Measurements from ENCODE around the gene OR2T35. TPM values are rescaled to one million over a fixed set of nuclear protein-coding genes. Genes with fewer than 3 reads are reported as not detected.
"Not testable (repeated sequence)": the region's sequence is repeated elsewhere in the genome, so short reads cannot be mapped to it uniquely, and the experiment has no call there.

Gene OR2T35
- total and polyA plus RNA-seq, 2 donors (not counting 1 experiment from before 2014, with no cell fraction given): 0.10 to 0.30 TPM

DNA sequence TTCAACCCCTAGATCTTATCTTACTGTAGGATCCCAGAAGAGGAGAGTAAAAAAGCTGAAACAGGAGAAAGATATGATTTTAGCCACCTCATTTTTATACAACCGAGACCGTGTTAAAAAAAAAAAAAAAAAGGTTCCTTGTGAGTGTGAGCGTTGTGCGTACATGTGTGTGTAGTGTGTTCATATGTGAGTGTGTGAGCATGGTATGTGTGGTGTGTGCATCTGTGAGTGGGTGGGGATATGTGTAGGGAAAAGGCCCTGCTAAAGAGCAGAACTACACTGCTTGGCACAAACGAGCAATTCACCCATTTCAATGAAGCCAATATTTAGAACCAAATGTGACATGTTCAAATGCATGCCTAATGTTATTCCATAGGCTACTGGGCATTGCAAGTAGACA is 3.5 kb downstream of the OR2T35 start:
- H3K27ac Mint-ChIP-seq; ATAC-seq (ENCODE audit: low read depth); H3K9me3 ChIP-seq (ENCODE audit: control extremely low read depth in 1 of 3, control insufficient read depth in 2 of 3, insufficient read depth in 1 of 3, low read length in 2 of 3); H3K9ac ChIP-seq (ENCODE audit: low read length); H3K9me3 Mint-ChIP-seq (ENCODE audit: insufficient read depth); H3K4me3 Mint-ChIP-seq; H3K36me3 ChIP-seq (replicated peaks in 1 of 2; ENCODE audit: control extremely low read depth in 1 of 2, control insufficient read depth in 1 of 2, extremely low read depth in 1 of 2, insufficient read depth in 2 of 2, low read length in 1 of 2); H3K4me3 ChIP-seq (ENCODE audit: control extremely low read depth in 1 of 5, extremely low read depth in 1 of 5, insufficient read depth in 1 of 5, low read depth in 2 of 5, low read length in 4 of 5); H3K4me1 Mint-ChIP-seq; H3K79me2 ChIP-seq (ENCODE audit: control insufficient read depth, insufficient read depth, low read length); H2AFZ ChIP-seq (ENCODE audit: insufficient read depth, low read depth, low read length, poor library complexity, severe bottlenecking); H3K4me2 ChIP-seq (replicated peaks; ENCODE audit: low read depth, low read length, poor library complexity, severe bottlenecking); H3K27me3 ChIP-seq (replicated peaks in 1 of 4; ENCODE audit: control extremely low read depth in 1 of 4, control insufficient read depth in 3 of 4, insufficient read depth in 4 of 4, low read length in 3 of 4); H4K20me1 ChIP-seq (ENCODE audit: control insufficient read depth, insufficient read depth, low read length, poor library complexity, severe bottlenecking); H3K27me3 Mint-ChIP-seq; H3K27ac ChIP-seq (ENCODE audit: low read length in 2 of 2); POLR2A ChIA-PET; H3K4me1 ChIP-seq (ENCODE audit: control insufficient read depth in 2 of 2, insufficient read depth in 2 of 2, low read length in 2 of 2); DNase-seq; intact Hi-C loops (cut with micrococcal nuclease); CTCF ChIA-PET: not testable (repeated sequence)
- WGBS (ENCODE audit: insufficient coverage): no CpG with 5 or more reads among the region's 5 CpGs

GRCh38 chr1:248640906-248641305 is 4.2 kb downstream of the OR2T35 start:
- H3K27ac Mint-ChIP-seq; POLR2A ChIA-PET; H3K4me3 Mint-ChIP-seq; H3K4me1 Mint-ChIP-seq; H4K20me1 ChIP-seq (ENCODE audit: control insufficient read depth, insufficient read depth, low read length, poor library complexity, severe bottlenecking); H3K9ac ChIP-seq (ENCODE audit: low read length); ATAC-seq (ENCODE audit: low read depth); H3K27ac ChIP-seq (ENCODE audit: low read length in 2 of 2); H2AFZ ChIP-seq (ENCODE audit: insufficient read depth, low read depth, low read length, poor library complexity, severe bottlenecking); H3K9me3 Mint-ChIP-seq (ENCODE audit: insufficient read depth); intact Hi-C loops (cut with micrococcal nuclease); H3K9me3 ChIP-seq (ENCODE audit: control extremely low read depth in 1 of 3, control insufficient read depth in 2 of 3, insufficient read depth in 1 of 3, low read length in 2 of 3); DNase-seq; H3K27me3 ChIP-seq (replicated peaks in 1 of 4; ENCODE audit: control extremely low read depth in 1 of 4, control insufficient read depth in 3 of 4, insufficient read depth in 4 of 4, low read length in 3 of 4); CTCF ChIA-PET; H3K4me1 ChIP-seq (ENCODE audit: control insufficient read depth in 2 of 2, insufficient read depth in 2 of 2, low read length in 2 of 2); H3K36me3 ChIP-seq (replicated peaks in 1 of 2; ENCODE audit: control extremely low read depth in 1 of 2, control insufficient read depth in 1 of 2, extremely low read depth in 1 of 2, insufficient read depth in 2 of 2, low read length in 1 of 2); H3K27me3 Mint-ChIP-seq; H3K79me2 ChIP-seq (ENCODE audit: control insufficient read depth, insufficient read depth, low read length); H3K4me3 ChIP-seq (ENCODE audit: control extremely low read depth in 1 of 5, extremely low read depth in 1 of 5, insufficient read depth in 1 of 5, low read depth in 2 of 5, low read length in 4 of 5); H3K4me2 ChIP-seq (replicated peaks; ENCODE audit: low read depth, low read length, poor library complexity, severe bottlenecking): not testable (repeated sequence)
- no CpG with 5 or more reads among the region's 3 CpGs for WGBS (ENCODE audit: insufficient coverage)

GRCh38 chr1:248639652-248640051 is 5.4 kb downstream of the OR2T35 start:
- H3K4me1 ChIP-seq (ENCODE audit: control insufficient read depth in 2 of 2, insufficient read depth in 2 of 2, low read length in 2 of 2); H3K4me2 ChIP-seq (replicated peaks; ENCODE audit: low read depth, low read length, poor library complexity, severe bottlenecking); H3K9me3 ChIP-seq (ENCODE audit: control extremely low read depth in 1 of 3, control insufficient read depth in 2 of 3, insufficient read depth in 1 of 3, low read length in 2 of 3); H3K9ac ChIP-seq (ENCODE audit: low read length); CTCF ChIA-PET; H3K4me3 ChIP-seq (ENCODE audit: control extremely low read depth in 1 of 5, extremely low read depth in 1 of 5, insufficient read depth in 1 of 5, low read depth in 2 of 5, low read length in 4 of 5); H3K79me2 ChIP-seq (ENCODE audit: control insufficient read depth, insufficient read depth, low read length); DNase-seq; H2AFZ ChIP-seq (ENCODE audit: insufficient read depth, low read depth, low read length, poor library complexity, severe bottlenecking); H3K9me3 Mint-ChIP-seq (ENCODE audit: insufficient read depth); POLR2A ChIA-PET; H3K4me3 Mint-ChIP-seq; H3K27ac Mint-ChIP-seq; H3K27ac ChIP-seq (ENCODE audit: low read length in 2 of 2); H3K36me3 ChIP-seq (replicated peaks in 1 of 2; ENCODE audit: control extremely low read depth in 1 of 2, control insufficient read depth in 1 of 2, extremely low read depth in 1 of 2, insufficient read depth in 2 of 2, low read length in 1 of 2); H3K4me1 Mint-ChIP-seq; H3K27me3 ChIP-seq (replicated peaks in 1 of 4; ENCODE audit: control extremely low read depth in 1 of 4, control insufficient read depth in 3 of 4, insufficient read depth in 4 of 4, low read length in 3 of 4); H3K27me3 Mint-ChIP-seq; intact Hi-C loops (cut with micrococcal nuclease); ATAC-seq (ENCODE audit: low read depth); H4K20me1 ChIP-seq (ENCODE audit: control insufficient read depth, insufficient read depth, low read length, poor library complexity, severe bottlenecking): not testable (repeated sequence)
- no CpG with 5 or more reads among the region's 5 CpGs for WGBS (ENCODE audit: insufficient coverage)

- H3K4me1 ChIP-seq (ENCODE audit: control insufficient read depth in 2 of 2, insufficient read depth in 2 of 2, low read length in 2 of 2); H3K9ac ChIP-seq (ENCODE audit: low read length); H3K27me3 Mint-ChIP-seq; H3K4me3 ChIP-seq (ENCODE audit: control extremely low read depth in 1 of 5, extremely low read depth in 1 of 5, insufficient read depth in 1 of 5, low read depth in 2 of 5, low read length in 4 of 5); H3K27ac ChIP-seq (ENCODE audit: low read length in 2 of 2); H3K79me2 ChIP-seq (ENCODE audit: control insufficient read depth, insufficient read depth, low read length); H3K27ac Mint-ChIP-seq; H3K4me2 ChIP-seq (replicated peaks; ENCODE audit: low read depth, low read length, poor library complexity, severe bottlenecking); H3K4me3 Mint-ChIP-seq; DNase-seq; H4K20me1 ChIP-seq (ENCODE audit: control insufficient read depth, insufficient read depth, low read length, poor library complexity, severe bottlenecking); H3K9me3 Mint-ChIP-seq (ENCODE audit: insufficient read depth); ATAC-seq (ENCODE audit: low read depth); POLR2A ChIA-PET; H3K9me3 ChIP-seq (ENCODE audit: control extremely low read depth in 1 of 3, control insufficient read depth in 2 of 3, insufficient read depth in 1 of 3, low read length in 2 of 3); H3K4me1 Mint-ChIP-seq; H2AFZ ChIP-seq (ENCODE audit: insufficient read depth, low read depth, low read length, poor library complexity, severe bottlenecking); H3K27me3 ChIP-seq (replicated peaks in 1 of 4; ENCODE audit: control extremely low read depth in 1 of 4, control insufficient read depth in 3 of 4, insufficient read depth in 4 of 4, low read length in 3 of 4); CTCF ChIA-PET; H3K36me3 ChIP-seq (replicated peaks in 1 of 2; ENCODE audit: control extremely low read depth in 1 of 2, control insufficient read depth in 1 of 2, extremely low read depth in 1 of 2, insufficient read depth in 2 of 2, low read length in 1 of 2); intact Hi-C loops (cut with micrococcal nuclease): not testable (repeated sequence)
- no CpG with 5 or more reads among the region's 5 CpGs for WGBS (ENCODE audit: insufficient coverage)
Observed at GRCh38 chr1:248636612-248637011, 8.5 kb downstream of the OR2T35 start.
